HEK293 (cell line): ENCODE results near the gene RBFOX1.

Experiments used
- CTCF ChIP-seq: fragments of 450-650 bp; formaldehyde crosslinking; IDR thresholded peaks from 2 replicates; pipeline ENCODE4 v1.5.1; 2016; ENCODE audit warnings: missing biosample characterization, missing genetic modification characterization
- ELK4 ChIP-seq: IDR thresholded peaks from 2 replicates; pipeline ENCODE4 v1.6.1; 2011; ENCODE audit warnings: mild to moderate bottlenecking, low read depth, low read length, borderline replicate concordance
- HIC1 ChIP-seq: fragments of 450-650 bp; formaldehyde crosslinking; IDR thresholded peaks from 2 replicates; pipeline ENCODE4 v1.5.1; 2016; ENCODE audit warnings: missing biosample characterization, missing genetic modification characterization
- REST ChIP-seq: fragments of 450-650 bp; formaldehyde crosslinking; IDR thresholded peaks from 2 replicates; pipeline ENCODE4 v1.5.1; 2016; ENCODE audit warnings: missing biosample characterization, missing genetic modification characterization
- ZBTB20 ChIP-seq: fragments of 450-650 bp; formaldehyde crosslinking; IDR thresholded peaks from 2 replicates; pipeline ENCODE4 v1.5.1; 2016; ENCODE audit warnings: missing biosample characterization, missing genetic modification characterization
- ZBTB8A ChIP-seq: fragments of 450-650 bp; formaldehyde crosslinking; IDR thresholded peaks from 2 replicates; pipeline ENCODE4 v1.5.1; 2016; ENCODE audit warnings: missing biosample characterization, missing genetic modification characterization
- ZNF138 ChIP-seq: fragments of 450-650 bp; formaldehyde crosslinking; IDR thresholded peaks from 2 replicates; pipeline ENCODE4 v1.5.1; 2016; ENCODE audit warnings: missing biosample characterization, missing genetic modification characterization, borderline replicate concordance
- ZNF302 ChIP-seq: fragments of 450-650 bp; formaldehyde crosslinking; IDR thresholded peaks from 2 replicates; pipeline ENCODE4 v1.5.1; 2016; ENCODE audit warnings: missing biosample characterization, missing genetic modification characterization, low read depth
- ZNF391 ChIP-seq: fragments of 450-650 bp; formaldehyde crosslinking; IDR thresholded peaks from 2 replicates; pipeline ENCODE4 v1.5.1; 2016; ENCODE audit warnings: low read depth, missing biosample characterization, missing genetic modification characterization, borderline replicate concordance
- ZNF768 ChIP-seq: fragments of 450-650 bp; formaldehyde crosslinking; IDR thresholded peaks from 2 replicates; pipeline ENCODE4 v1.5.1; 2018; ENCODE audit warnings: missing biosample characterization, mild to moderate bottlenecking, missing genetic modification characterization
- ZNF785 ChIP-seq: fragments of 450-650 bp; formaldehyde crosslinking; IDR thresholded peaks from 2 replicates; pipeline ENCODE4 v1.5.1; 2016; ENCODE audit warnings: missing biosample characterization, missing genetic modification characterization
- TF ChIP-seq, protein P1 (sequence below): fragments of 450-650 bp; formaldehyde crosslinking; IDR thresholded peaks from 2 replicates; pipeline ENCODE4 v1.5.1; 2016; ENCODE audit warnings: missing biosample characterization, missing genetic modification characterization
- TF ChIP-seq, protein P2 (sequence below): fragments of 450-650 bp; formaldehyde crosslinking; IDR thresholded peaks from 2 replicates; pipeline ENCODE4 v1.5.1; 2017; ENCODE audit warnings: missing biosample characterization, missing genetic modification characterization

DNA sequence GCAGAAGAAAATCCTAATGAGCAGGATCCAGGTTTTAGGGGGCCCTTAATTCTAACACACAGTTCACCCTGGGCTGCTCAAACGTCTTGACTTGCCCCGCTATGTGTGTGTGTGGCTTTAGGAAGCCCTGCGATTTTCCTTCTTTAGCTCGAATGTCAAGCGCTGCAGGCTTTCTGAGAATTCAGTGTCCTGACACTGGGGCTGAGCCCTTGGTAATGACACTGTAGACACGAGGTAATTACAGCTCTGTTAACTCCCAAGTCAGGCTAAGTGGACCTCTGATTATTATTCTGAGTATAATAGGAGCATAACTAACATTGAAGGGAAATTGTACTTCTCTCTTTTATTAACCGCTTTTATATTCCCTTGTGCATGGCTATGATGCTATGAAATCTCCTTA, 202.1 kb downstream of the RBFOX1 start:
- no peak for TF ChIP-seq ZNF768 (tag by site-specific recombination)
- TF ChIP-seq ELK4: no peak
- no peak for TF ChIP-seq REST (tag by site-specific recombination)
- no peak for TF ChIP-seq ZNF785 (tag by site-specific recombination)
- TF ChIP-seq CTCF (tag by site-specific recombination): no peak
- no peak for TF ChIP-seq ZBTB8A (tag by site-specific recombination)
- TF ChIP-seq ZNF302: no peak
- TF ChIP-seq, protein P1, sequence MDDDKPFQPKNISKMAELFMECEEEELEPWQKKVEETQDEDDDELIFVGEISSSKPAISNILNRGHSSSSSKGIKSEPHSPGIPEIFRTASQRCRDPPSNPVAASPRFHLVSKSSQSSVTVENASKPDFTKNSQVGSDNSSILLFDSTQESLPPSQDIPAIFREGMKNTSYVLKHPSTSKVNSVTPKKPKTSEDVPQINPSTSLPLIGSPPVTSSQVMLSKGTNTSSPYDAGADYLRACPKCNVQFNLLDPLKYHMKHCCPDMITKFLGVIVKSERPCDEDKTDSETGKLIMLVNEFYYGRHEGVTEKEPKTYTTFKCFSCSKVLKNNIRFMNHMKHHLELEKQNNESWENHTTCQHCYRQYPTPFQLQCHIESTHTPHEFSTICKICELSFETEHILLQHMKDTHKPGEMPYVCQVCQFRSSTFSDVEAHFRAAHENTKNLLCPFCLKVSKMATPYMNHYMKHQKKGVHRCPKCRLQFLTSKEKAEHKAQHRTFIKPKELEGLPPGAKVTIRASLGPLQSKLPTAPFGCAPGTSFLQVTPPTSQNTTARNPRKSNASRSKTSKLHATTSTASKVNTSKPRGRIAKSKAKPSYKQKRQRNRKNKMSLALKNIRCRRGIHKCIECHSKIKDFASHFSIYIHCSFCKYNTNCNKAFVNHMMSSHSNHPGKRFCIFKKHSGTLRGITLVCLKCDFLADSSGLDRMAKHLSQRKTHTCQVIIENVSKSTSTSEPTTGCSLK (tag by site-specific recombination): no peak
- TF ChIP-seq ZNF391 (tag by site-specific recombination): no peak
- TF ChIP-seq ZNF138 (tag by site-specific recombination): no peak
- no peak for TF ChIP-seq HIC1 (tag by site-specific recombination)
- TF ChIP-seq, protein P2, sequence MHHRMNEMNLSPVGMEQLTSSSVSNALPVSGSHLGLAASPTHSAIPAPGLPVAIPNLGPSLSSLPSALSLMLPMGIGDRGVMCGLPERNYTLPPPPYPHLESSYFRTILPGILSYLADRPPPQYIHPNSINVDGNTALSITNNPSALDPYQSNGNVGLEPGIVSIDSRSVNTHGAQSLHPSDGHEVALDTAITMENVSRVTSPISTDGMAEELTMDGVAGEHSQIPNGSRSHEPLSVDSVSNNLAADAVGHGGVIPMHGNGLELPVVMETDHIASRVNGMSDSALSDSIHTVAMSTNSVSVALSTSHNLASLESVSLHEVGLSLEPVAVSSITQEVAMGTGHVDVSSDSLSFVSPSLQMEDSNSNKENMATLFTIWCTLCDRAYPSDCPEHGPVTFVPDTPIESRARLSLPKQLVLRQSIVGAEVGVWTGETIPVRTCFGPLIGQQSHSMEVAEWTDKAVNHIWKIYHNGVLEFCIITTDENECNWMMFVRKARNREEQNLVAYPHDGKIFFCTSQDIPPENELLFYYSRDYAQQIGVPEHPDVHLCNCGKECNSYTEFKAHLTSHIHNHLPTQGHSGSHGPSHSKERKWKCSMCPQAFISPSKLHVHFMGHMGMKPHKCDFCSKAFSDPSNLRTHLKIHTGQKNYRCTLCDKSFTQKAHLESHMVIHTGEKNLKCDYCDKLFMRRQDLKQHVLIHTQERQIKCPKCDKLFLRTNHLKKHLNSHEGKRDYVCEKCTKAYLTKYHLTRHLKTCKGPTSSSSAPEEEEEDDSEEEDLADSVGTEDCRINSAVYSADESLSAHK: no peak
- TF ChIP-seq ZBTB20 (tag by site-specific recombination): no peak
